HG03064 (cell line): ENCODE results near the gene GPM6B.

ENCODE experiments used
- ATAC-seq: cut with Tn5 transposase; IDR thresholded peaks from one replicate; pipeline ENCODE4 v1.9.1; 2021; ENCODE audit warnings: low read depth; ENCODE audit not compliant: unreplicated experiment

Gene GPM6B

GRCh38 chrX:13816643-13817627 is at the start of gene GPM6B:
Gene GPM6B, minus strand, starts transcription at chrX:13817093. Its CDS starts 189 bp downstream, at chrX:13816904.
- no peak for ATAC-seq

GRCh38 chrX:13864264-13864663 is 47.4 kb upstream of the GPM6B start:
- ATAC-seq, result no peak

GRCh38 chrX:13863324-13863723 is 46.4 kb upstream of the GPM6B start:
- no peak for ATAC-seq

- ATAC-seq, result no peak
Observed at GRCh38 chrX:13859724-13860123, 42.8 kb upstream of the GPM6B start.

GRCh38 chrX:13857804-13858203 is 40.9 kb upstream of the GPM6B start:
- ATAC-seq, result no peak

- ATAC-seq, result no peak
Observed at GRCh38 chrX:13855689-13856450, 39.0 kb upstream of the GPM6B start.

GRCh38 chrX:13854003-13854402 is 37.1 kb upstream of the GPM6B start:
- ATAC-seq, result no peak

- ATAC-seq, result no peak
Observed at GRCh38 chrX:13852001-13852695, 35.3 kb upstream of the GPM6B start.

GRCh38 chrX:13845721-13846378 is 29.0 kb upstream of the GPM6B start:
- no peak for ATAC-seq

- ATAC-seq, result no peak
Observed at GRCh38 chrX:13843150-13843721, 26.3 kb upstream of the GPM6B start.

- ATAC-seq, result no peak
Observed at GRCh38 chrX:13840121-13840520, 23.2 kb upstream of the GPM6B start.

- ATAC-seq, result no peak
Observed at GRCh38 chrX:13837290-13837745, 20.4 kb upstream of the GPM6B start.

GRCh38 chrX:13836575-13836974 is 19.7 kb upstream of the GPM6B start:
- no peak for ATAC-seq

GRCh38 chrX:13835825-13836224 is 18.9 kb upstream of the GPM6B start:
- no peak for ATAC-seq

GRCh38 chrX:13834355-13834754 is 17.5 kb upstream of the GPM6B start:
- no peak for ATAC-seq

GRCh38 chrX:13829983-13830382 is 13.1 kb upstream of the GPM6B start:
- no peak for ATAC-seq

- ATAC-seq, result no peak
Observed at GRCh38 chrX:13828392-13828791, 11.5 kb upstream of the GPM6B start.

GRCh38 chrX:13827298-13828090 is 10.6 kb upstream of the GPM6B start:
- ATAC-seq, result no peak

GRCh38 chrX:13826770-13827169 is 9.9 kb upstream of the GPM6B start:
- ATAC-seq, result no peak
